IMR-90 (cell line): ENCODE results near the gene OR11A1. TPM values are rescaled to one million over a fixed set of nuclear protein-coding genes. Genes with fewer than 3 reads are reported as not detected.

Experiments used
- ATAC-seq: fragments of 200-7000 bp; cut with Tn5 transposase; 2 replicates; pipeline ENCODE4 v1.9.1; 2020; ENCODE audit warnings: low read depth, mild to moderate bottlenecking, moderate library complexity
- BruUV-seq: library from RNA; stranded (reverse); fragments of 400-500 nt; replicated peaks from 2 replicates; lab custom pipeline; 2021; lab: Mats Ljungman, UMichigan
- CTCF ChIA-PET: fragments of 300-600 bp; formaldehyde crosslinking; extraction: SDS; loops from one replicate; lab custom pipeline; 2021; ENCODE audit warnings: antibody characterized with exemption; lab: Yijun Ruan, JAX
- POLR2A ChIA-PET: fragments of 300-600 bp; sonication (Branson Sonifier 250); formaldehyde crosslinking; loops from one replicate; lab custom pipeline; 2022; ENCODE audit warnings: antibody characterized with exemption; ENCODE audit not compliant: unreplicated experiment; lab: Charles Lee
- DNase-seq: peaks from one replicate; pipeline ENCODE4 v3.0.0; 2013
- H2AFZ ChIP-seq: replicated peaks from 2 replicates; pipeline ENCODE3; 2013; ENCODE audit warnings: low read length, mild to moderate bottlenecking; ENCODE audit not compliant: poor library complexity
- H2AK5ac ChIP-seq: 2 replicates; pipeline ENCODE4 v1.6.1; 2013; ENCODE audit warnings: low read depth, low read length, inconsistent platforms
- H2AK9ac ChIP-seq: replicated peaks from 2 replicates; pipeline ENCODE3; 2013; ENCODE audit warnings: mild to moderate bottlenecking, low read depth, low read length, moderate library complexity; ENCODE audit not compliant: poor library complexity
- H2BK120ac ChIP-seq: 2 replicates; pipeline ENCODE4 v1.6.1; 2013; ENCODE audit warnings: low read depth, low read length, inconsistent platforms
- H2BK15ac ChIP-seq: 3 replicates; pipeline ENCODE4 v1.6.1; 2013; ENCODE audit warnings: low read depth, low read length, inconsistent platforms
- H2BK20ac ChIP-seq: 2 replicates; pipeline ENCODE4 v1.6.1; 2013; ENCODE audit warnings: low read depth, mild to moderate bottlenecking, inconsistent platforms, low read length, moderate library complexity
- H2BK5ac ChIP-seq: 2 replicates; pipeline ENCODE4 v1.6.1; 2013; ENCODE audit warnings: mild to moderate bottlenecking, low read depth, low read length, inconsistent platforms; ENCODE audit not compliant: poor library complexity, severe bottlenecking
- H3K14ac ChIP-seq: replicated peaks from 2 replicates; pipeline ENCODE4 v1.6.1; 2013; ENCODE audit warnings: low read depth, low read length, inconsistent platforms
- H3K18ac ChIP-seq: 2 replicates; pipeline ENCODE4 v1.6.1; 2013; ENCODE audit warnings: low read depth, low read length, control low read depth
- H3K23ac ChIP-seq: 2 replicates; pipeline ENCODE4 v1.6.1; 2013; ENCODE audit warnings: low read depth, low read length, inconsistent platforms
- H3K27ac ChIP-seq: 2 replicates; pipeline ENCODE4 v1.5.1; 2013; ENCODE audit warnings: mild to moderate bottlenecking, control low read depth, low read length; ENCODE audit not compliant: insufficient read depth
- H3K27me3 ChIP-seq: 2 replicates; pipeline ENCODE4 v1.6.1; 2013; ENCODE audit warnings: low read length; ENCODE audit not compliant: control insufficient read depth, insufficient read depth
- H3K36me3 ChIP-seq: 2 replicates; pipeline ENCODE4 v1.6.1; 2013; ENCODE audit warnings: low read length, mixed read lengths; ENCODE audit not compliant: control insufficient read depth, insufficient read depth
- H3K4ac ChIP-seq: 2 replicates; pipeline ENCODE4 v1.6.1; 2013; ENCODE audit warnings: low read depth, low read length, inconsistent platforms
- H3K4me1 ChIP-seq: 2 replicates; pipeline ENCODE4 v1.6.1; 2013; ENCODE audit warnings: low read length, mixed read lengths; ENCODE audit not compliant: control insufficient read depth, insufficient read depth
- H3K4me2 ChIP-seq: 2 replicates; pipeline ENCODE4 v1.6.1; 2013; ENCODE audit warnings: low read depth, mild to moderate bottlenecking, control low read depth, low read length, moderate library complexity
- H3K4me3 ChIP-seq: 2 replicates; pipeline ENCODE4 v1.5.1; 2013; ENCODE audit warnings: low read depth, mild to moderate bottlenecking, control low read depth, low read length, moderate library complexity; ENCODE audit not compliant: insufficient read depth
- H3K56ac ChIP-seq: 2 replicates; pipeline ENCODE4 v1.6.1; 2013; ENCODE audit warnings: low read length, inconsistent platforms; ENCODE audit not compliant: insufficient read depth; ENCODE audit errors: extremely low read depth
- H3K79me1 ChIP-seq, 2 experiments: 2 replicates each; pipeline ENCODE4 v1.6.1; 2013; ENCODE audit warnings: low read length in 2 of 2, inconsistent platforms in 1 of 2, low read depth in 1 of 2
- H3K9ac ChIP-seq: 2 replicates; pipeline ENCODE4 v1.6.1; 2013; ENCODE audit warnings: low read depth, low read length, control low read depth
- H3K9me1 ChIP-seq: 2 replicates; pipeline ENCODE4 v1.6.1; 2013; ENCODE audit warnings: low read length, inconsistent platforms; ENCODE audit not compliant: insufficient read depth
- H3K9me3 ChIP-seq: 2 replicates; pipeline ENCODE4 v1.6.1; 2013; ENCODE audit warnings: low read length; ENCODE audit not compliant: control insufficient read depth, insufficient read depth
- H4K20me1 ChIP-seq: 2 replicates; pipeline ENCODE4 v1.6.1; 2013; ENCODE audit warnings: low read length, inconsistent platforms; ENCODE audit not compliant: insufficient read depth
- H4K5ac ChIP-seq: 2 replicates; pipeline ENCODE4 v1.6.1; 2013; ENCODE audit warnings: mild to moderate bottlenecking, low read depth, low read length, control low read depth
- H4K8ac ChIP-seq, 2 experiments: 2 replicates each; pipeline ENCODE4 v1.6.1; 2013; ENCODE audit warnings: low read depth in 2 of 2, low read length in 2 of 2, control low read depth in 1 of 2, inconsistent platforms in 1 of 2
- H4K91ac ChIP-seq: 2 replicates; pipeline ENCODE4 v1.6.1; 2013; ENCODE audit warnings: low read depth, low read length, inconsistent platforms; ENCODE audit not compliant: insufficient read depth
- BHLHE40 ChIP-seq: fragments of 150-350 bp; IDR thresholded peaks from 2 replicates; pipeline ENCODE4 v1.6.1; 2016; ENCODE audit warnings: mild to moderate bottlenecking, low read depth, low read length
- CEBPB ChIP-seq: IDR thresholded peaks from 2 replicates; pipeline ENCODE4 v1.6.1; 2012; ENCODE audit warnings: low read depth, low read length, improper control_type of control experiment
- CHD1 ChIP-seq: IDR thresholded peaks from 2 replicates; pipeline ENCODE4 v1.6.1; 2012; ENCODE audit warnings: low read depth, low read length, improper control_type of control experiment
- ELK1 ChIP-seq: fragments of 150-350 bp; IDR thresholded peaks from 2 replicates; pipeline ENCODE4 v1.6.1; 2016; ENCODE audit warnings: low read depth, mild to moderate bottlenecking, low read length, moderate library complexity, borderline replicate concordance
- FOS ChIP-seq: fragments of 150-350 bp; IDR thresholded peaks from 2 replicates; pipeline ENCODE4 v1.6.1; 2016; ENCODE audit warnings: low read depth, low read length
- MAFK ChIP-seq: IDR thresholded peaks from 2 replicates; pipeline ENCODE4 v1.6.1; 2012; ENCODE audit warnings: low read depth, low read length, improper control_type of control experiment
- MAZ ChIP-seq: IDR thresholded peaks from 2 replicates; pipeline ENCODE4 v1.6.1; 2012; ENCODE audit warnings: low read depth, mild to moderate bottlenecking, low read length, improper control_type of control experiment, moderate library complexity, borderline replicate concordance
- MXI1 ChIP-seq: IDR thresholded peaks from 2 replicates; pipeline ENCODE4 v1.6.1; 2012; ENCODE audit warnings: low read depth, mild to moderate bottlenecking, low read length, moderate library complexity, borderline replicate concordance
- NFE2L2 ChIP-seq: fragments of 150-350 bp; IDR thresholded peaks from 2 replicates; pipeline ENCODE4 v1.6.1; 2016; ENCODE audit warnings: low read depth, mild to moderate bottlenecking, low read length
- POLR2A ChIP-seq: IDR thresholded peaks from 2 replicates; pipeline ENCODE4 v1.6.1; 2012; ENCODE audit warnings: mild to moderate bottlenecking, low read depth, low read length
- RAD21 ChIP-seq: IDR thresholded peaks from 2 replicates; pipeline ENCODE4 v1.6.1; 2012; ENCODE audit warnings: low read length, improper control_type of control experiment
- RCOR1 ChIP-seq: IDR thresholded peaks from 2 replicates; pipeline ENCODE4 v1.6.1; 2012; ENCODE audit warnings: mild to moderate bottlenecking, low read length, improper control_type of control experiment; ENCODE audit not compliant: insufficient replicate concordance
- RFX5 ChIP-seq: IDR thresholded peaks from 2 replicates; pipeline ENCODE4 v1.8.0; 2012; ENCODE audit warnings: low read depth, mild to moderate bottlenecking, low read length, moderate library complexity
- SMC3 ChIP-seq: fragments of 150-350 bp; IDR thresholded peaks from 2 replicates; pipeline ENCODE4 v1.6.1; 2016; ENCODE audit warnings: low read depth, mild to moderate bottlenecking, antibody characterized with exemption, low read length, moderate library complexity
- USF2 ChIP-seq: fragments of 150-350 bp; IDR thresholded peaks from 2 replicates; pipeline ENCODE4 v1.6.1; 2017; ENCODE audit warnings: mild to moderate bottlenecking, antibody characterized with exemption, low read length, low read depth
- WGBS, 2 experiments: methylation state at CpG; one replicate each; pipeline versions ENCODE4 v1.1.5 to v1.1.7; 2013; ENCODE audit warnings: missing lambda C conversion rate in 2 of 2; ENCODE audit not compliant: insufficient read length in 1 of 2; ENCODE audit errors: extremely low coverage in 2 of 2; 5-methylcytosine and 5-hydroxymethylcytosine counted together
- dilution Hi-C: fragments of 300-500 bp; cut with HindIII; formaldehyde crosslinking; loops from one replicate; pipeline ENCODE4 v1.14.3; 2018; ENCODE audit warnings: low sequenced_read_pairs; ENCODE audit not compliant: unreplicated experiment
- in situ Hi-C: fragments of 300-500 bp; cut with MboI; formaldehyde crosslinking; loops from 3 replicates; pipeline ENCODE4 v1.14.3; 2019; ENCODE audit warnings: low sequenced_read_pairs, inconsistent platforms, mixed read lengths
- intact Hi-C: fragments of 100-400 bp; cut with micrococcal nuclease; formaldehyde crosslinking; loops from 2 replicates; pipeline ENCODE4 v1.10.0; 2022
- polyA plus RNA-seq, 3 experiments: library from polyadenylated mRNA; depleted of rRNA; stranded (reverse); fragments of >200 nt; gene quantifications; 2 replicates each; pipeline ENCODE4 v1.2.3, GENCODE V29; 2012; ENCODE audit warnings: low replicate concordance in 1 of 3
- total RNA-seq: library from RNA; depleted of rRNA; stranded (reverse); fragments of >200 nt; gene quantifications from 2 replicates; pipeline ENCODE4 v1.2.3, GENCODE V29; 2012
- TF ChIP-seq, protein P1 (sequence below): conservative IDR thresholded peaks from 2 replicates; pipeline ENCODE4 v1.5.1; 2012; ENCODE audit warnings: mild to moderate bottlenecking, low read depth, low read length, improper control_type of control experiment

Gene OR11A1
- total and polyA plus RNA-seq, 2 of the 4 experiments (the other 2 are of a cell fraction): not detected

DNA sequence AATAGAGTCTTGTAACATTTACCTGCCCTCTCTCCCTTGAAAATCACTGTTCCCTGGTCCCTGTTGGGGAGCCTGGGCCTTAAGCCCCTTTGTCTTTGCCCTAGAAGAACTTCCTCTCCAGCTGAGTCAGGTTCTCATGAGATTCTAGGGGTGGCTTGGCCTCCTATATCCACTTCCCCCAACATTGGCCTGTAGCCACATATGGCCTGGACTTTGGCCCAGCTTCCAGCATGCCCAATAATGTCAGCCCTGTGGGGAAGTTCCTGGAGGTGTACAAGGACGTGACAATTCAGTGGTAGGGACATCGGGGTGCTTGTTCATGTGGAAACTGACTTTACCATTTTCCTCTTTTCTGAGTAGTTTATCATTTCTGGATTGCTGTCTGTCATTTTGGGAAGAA is 48.1 kb upstream of the OR11A1 start:
- H4K91ac ChIP-seq: no peak overlapping the region
- H3K56ac ChIP-seq: no peak overlapping the region
- peaks cover 14% of the 10 kb centered on the region; the same call in 1 of the 2 replicates for H3K9me3 ChIP-seq
- H3K27me3 ChIP-seq: no peaks in the 10 kb centered on the region
- no CpG with 5 or more reads among the region's 2 CpGs for WGBS, 2 experiments
- no peaks in the 10 kb centered on the region for H3K9me1 ChIP-seq
- ChIA-PET CTCF (no interaction called here), POLR2A (no interaction called here)
- ATAC-seq (no peak), DNase-seq (no peak)
- H4K8ac ChIP-seq: no peak overlapping the region
- no peak overlapping the region for H3K4me2 ChIP-seq
- in situ Hi-C loops: no loop called here
- H2AFZ ChIP-seq: no peak overlapping the region
- no peak overlapping the region for H2AK5ac ChIP-seq
- no TSS peak for BruUV-seq
- H3K36me3 ChIP-seq: no peaks in the 10 kb centered on the region
- no peak overlapping the region for H2BK15ac ChIP-seq
- no peak overlapping the region for H3K23ac ChIP-seq
- H4K5ac ChIP-seq: no peak overlapping the region
- H3K27ac ChIP-seq: no peak overlapping the region
- intact Hi-C loops: no loop called here
- H3K9ac ChIP-seq: no peak overlapping the region
- H4K20me1 ChIP-seq: no peaks in the 10 kb centered on the region
- H3K4ac ChIP-seq: no peak overlapping the region
- no peak overlapping the region for H2BK120ac ChIP-seq
- H3K4me1 ChIP-seq: no peaks in the 10 kb centered on the region
- H2BK5ac ChIP-seq: no peak overlapping the region
- H2AK9ac ChIP-seq: no peak overlapping the region
- H3K79me1 ChIP-seq: no peaks in the 10 kb centered on the region
- no peak overlapping the region for H2BK20ac ChIP-seq
- no peak for TF ChIP-seq CHD1
- no peak for TF ChIP-seq NFE2L2
- TF ChIP-seq MAZ: no peak
- no peak for TF ChIP-seq FOS
- no peak for TF ChIP-seq RAD21
- TF ChIP-seq SMC3: no peak
- TF ChIP-seq RFX5: no peak
- TF ChIP-seq RCOR1: no peak
- TF ChIP-seq MXI1: no peak
- TF ChIP-seq, protein P1, sequence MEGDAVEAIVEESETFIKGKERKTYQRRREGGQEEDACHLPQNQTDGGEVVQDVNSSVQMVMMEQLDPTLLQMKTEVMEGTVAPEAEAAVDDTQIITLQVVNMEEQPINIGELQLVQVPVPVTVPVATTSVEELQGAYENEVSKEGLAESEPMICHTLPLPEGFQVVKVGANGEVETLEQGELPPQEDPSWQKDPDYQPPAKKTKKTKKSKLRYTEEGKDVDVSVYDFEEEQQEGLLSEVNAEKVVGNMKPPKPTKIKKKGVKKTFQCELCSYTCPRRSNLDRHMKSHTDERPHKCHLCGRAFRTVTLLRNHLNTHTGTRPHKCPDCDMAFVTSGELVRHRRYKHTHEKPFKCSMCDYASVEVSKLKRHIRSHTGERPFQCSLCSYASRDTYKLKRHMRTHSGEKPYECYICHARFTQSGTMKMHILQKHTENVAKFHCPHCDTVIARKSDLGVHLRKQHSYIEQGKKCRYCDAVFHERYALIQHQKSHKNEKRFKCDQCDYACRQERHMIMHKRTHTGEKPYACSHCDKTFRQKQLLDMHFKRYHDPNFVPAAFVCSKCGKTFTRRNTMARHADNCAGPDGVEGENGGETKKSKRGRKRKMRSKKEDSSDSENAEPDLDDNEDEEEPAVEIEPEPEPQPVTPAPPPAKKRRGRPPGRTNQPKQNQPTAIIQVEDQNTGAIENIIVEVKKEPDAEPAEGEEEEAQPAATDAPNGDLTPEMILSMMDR: no peak
- TF ChIP-seq CEBPB: no peak
- TF ChIP-seq POLR2A: no peak
- no peak for TF ChIP-seq ELK1
- TF ChIP-seq BHLHE40: no peak
- TF ChIP-seq MAFK: no peak
- TF ChIP-seq USF2: no peak
- dilution Hi-C loops: no loop called here
- no peak overlapping the region for H3K18ac ChIP-seq
- H3K4me3 ChIP-seq: no peak overlapping the region
- no peak overlapping the region for H3K14ac ChIP-seq
